Measurements from ENCODE around the gene CAMK1D.

Gene CAMK1D

DNA sequence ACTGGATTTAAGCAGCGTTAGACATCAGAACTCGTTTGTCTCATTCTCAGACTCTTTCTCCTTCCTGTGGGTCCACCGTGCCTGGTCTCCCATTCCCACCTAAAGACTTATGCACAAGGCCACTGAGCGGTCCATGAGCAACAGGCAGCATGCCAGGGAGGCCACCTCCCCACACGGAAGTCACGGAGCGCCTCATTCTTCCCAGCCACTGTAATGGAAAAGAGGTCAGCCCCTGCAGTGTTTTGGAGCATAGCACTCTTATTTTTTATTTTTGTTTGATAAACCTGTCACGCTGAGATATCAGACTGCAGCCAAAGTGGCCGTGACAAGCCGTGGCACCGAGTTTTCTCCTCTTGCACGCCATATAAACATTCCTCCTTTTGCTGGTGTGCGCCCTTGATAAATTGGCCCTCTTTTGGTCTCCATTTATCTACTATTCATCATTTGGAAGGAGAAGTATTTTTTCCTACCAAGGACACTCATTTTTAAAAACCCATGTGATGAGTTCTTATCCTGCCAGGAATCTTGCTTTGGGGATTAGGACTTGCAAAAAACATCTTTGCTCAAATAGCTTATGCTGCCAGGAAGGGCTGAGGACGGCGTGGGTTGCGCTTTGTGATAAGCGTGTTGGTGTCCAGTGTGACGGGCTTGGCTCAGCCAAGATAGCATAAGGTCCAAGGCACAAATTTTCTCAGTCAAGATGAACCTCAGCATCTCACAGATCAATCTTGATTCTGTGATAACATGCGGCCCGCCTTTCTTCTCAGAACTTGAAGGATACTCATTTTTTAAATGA is 446.2 kb downstream of the CAMK1D start:
- TF ChIP-seq, protein P1, sequence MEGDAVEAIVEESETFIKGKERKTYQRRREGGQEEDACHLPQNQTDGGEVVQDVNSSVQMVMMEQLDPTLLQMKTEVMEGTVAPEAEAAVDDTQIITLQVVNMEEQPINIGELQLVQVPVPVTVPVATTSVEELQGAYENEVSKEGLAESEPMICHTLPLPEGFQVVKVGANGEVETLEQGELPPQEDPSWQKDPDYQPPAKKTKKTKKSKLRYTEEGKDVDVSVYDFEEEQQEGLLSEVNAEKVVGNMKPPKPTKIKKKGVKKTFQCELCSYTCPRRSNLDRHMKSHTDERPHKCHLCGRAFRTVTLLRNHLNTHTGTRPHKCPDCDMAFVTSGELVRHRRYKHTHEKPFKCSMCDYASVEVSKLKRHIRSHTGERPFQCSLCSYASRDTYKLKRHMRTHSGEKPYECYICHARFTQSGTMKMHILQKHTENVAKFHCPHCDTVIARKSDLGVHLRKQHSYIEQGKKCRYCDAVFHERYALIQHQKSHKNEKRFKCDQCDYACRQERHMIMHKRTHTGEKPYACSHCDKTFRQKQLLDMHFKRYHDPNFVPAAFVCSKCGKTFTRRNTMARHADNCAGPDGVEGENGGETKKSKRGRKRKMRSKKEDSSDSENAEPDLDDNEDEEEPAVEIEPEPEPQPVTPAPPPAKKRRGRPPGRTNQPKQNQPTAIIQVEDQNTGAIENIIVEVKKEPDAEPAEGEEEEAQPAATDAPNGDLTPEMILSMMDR (IDR thresholded peaks at IDR 0.05; ENCODE audit: control insufficient read depth, extremely low read depth, insufficient read depth): no peak
- H3K4me3 ChIP-seq (ENCODE audit: low read depth, low read length): no peak overlapping the region
- DNase-seq (ENCODE audit: low read depth): no peak

DNA sequence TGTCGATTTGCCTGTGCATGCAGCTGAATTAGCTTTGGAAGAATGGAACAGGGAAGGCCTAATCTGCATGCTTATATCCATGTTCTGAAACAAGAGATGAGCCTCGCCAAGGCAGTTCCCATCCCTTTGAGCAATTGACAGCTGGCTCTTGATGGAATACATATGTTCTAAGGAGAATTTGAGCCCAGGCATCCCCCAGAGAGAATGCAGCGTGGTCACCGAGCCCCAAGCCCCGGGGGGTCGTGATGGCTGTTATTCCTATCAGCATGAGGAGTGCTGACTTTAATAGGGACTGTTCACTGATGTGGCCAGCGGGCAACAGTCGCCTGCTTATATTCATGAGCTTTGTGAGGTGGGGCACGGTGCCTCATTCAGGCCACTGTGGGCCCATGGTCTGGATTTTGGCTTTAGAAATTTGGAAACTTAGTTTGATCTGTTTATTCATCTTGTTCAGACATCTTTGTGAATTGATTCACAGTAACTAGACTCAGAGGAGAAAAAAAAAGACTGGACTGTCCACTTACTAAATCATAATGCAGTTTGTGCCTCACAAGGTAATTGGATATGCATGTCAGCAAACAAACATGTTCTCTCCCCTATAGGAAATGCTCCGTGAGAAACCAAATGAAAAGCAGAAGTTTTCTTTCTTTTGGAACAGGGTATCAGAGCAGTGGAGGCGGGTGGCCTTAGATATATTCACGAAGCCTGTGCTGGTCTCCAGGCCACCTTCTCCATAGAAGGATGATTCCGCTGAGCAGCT is 447.2 kb downstream of the CAMK1D start:
- no peak overlapping the region for H3K4me3 ChIP-seq (ENCODE audit: low read depth, low read length)
- TF ChIP-seq, protein P1 (IDR thresholded peaks at IDR 0.05; ENCODE audit: control insufficient read depth, extremely low read depth, insufficient read depth): no peak
- DNase-seq (ENCODE audit: low read depth): no peak

DNA sequence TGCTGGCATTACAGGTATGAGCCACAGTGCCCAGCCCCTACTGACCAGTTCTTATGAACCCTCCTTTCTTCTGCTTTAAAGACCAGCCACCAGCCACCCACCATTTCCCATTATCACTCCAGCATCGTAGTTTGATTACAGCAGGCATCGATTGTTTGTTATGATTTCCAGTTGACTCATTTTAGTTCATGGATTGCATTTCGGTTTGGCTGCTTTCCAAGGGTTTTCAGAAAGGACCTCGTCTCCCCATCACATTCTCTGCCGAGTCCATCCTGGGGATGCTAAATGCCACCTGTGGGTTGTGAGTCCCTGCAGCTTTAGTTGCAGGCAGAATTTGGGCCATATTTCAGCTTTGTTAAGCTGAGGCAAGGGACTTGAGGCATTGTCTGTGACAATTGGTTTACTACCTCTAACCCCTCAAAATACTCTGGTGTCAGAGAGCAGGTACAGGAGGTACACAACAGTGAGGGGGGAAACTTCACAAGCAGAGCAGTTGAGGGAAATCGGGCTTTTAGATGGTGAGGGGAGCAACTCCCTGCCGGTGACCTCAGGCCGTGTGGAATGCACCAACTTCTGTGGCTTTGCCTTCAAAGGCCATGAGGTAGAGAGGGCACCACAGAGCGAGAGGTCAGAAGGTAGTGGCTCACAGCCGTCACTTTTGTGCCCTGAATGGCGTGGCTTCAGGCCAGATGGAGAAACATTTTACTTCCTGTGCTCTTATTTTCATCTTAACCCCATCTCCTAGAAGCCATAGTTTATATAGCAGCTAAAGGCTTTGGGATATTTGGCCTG is 448.3 kb downstream of the CAMK1D start:
- no peak for DNase-seq (ENCODE audit: low read depth)
- TF ChIP-seq, protein P1 (IDR thresholded peaks at IDR 0.05; ENCODE audit: control insufficient read depth, extremely low read depth, insufficient read depth): no peak
- H3K4me3 ChIP-seq (ENCODE audit: low read depth, low read length): no peak overlapping the region

- no peak for DNase-seq (ENCODE audit: low read depth)
- H3K4me3 ChIP-seq (ENCODE audit: low read depth, low read length): no peak overlapping the region
- TF ChIP-seq, protein P1 (IDR thresholded peaks at IDR 0.05; ENCODE audit: control insufficient read depth, extremely low read depth, insufficient read depth): no peak
Observed at GRCh38 chr10:12799144-12799543, 449.8 kb downstream of the CAMK1D start.

DNA sequence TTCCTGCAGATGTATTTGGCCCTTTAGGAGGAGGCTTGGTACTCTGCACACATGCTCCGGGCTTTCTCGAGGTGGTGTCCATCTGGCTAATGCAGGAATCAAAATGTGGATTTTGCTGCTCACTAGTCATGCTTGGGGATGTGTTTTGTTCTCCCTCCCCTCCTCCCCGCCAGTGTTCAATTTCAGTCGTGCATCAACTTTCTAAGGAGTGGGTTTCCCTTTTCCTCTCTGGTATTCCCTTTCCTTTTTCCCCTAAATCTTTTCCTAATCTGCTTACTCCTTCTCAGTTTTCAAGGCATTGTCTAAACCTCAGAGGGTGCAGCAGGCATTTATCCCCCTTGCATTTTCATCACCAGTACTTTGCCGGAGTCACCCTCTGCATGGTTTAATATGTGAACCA is 450.4 kb downstream of the CAMK1D start:
- TF ChIP-seq, protein P1 (IDR thresholded peaks at IDR 0.05; ENCODE audit: control insufficient read depth, extremely low read depth, insufficient read depth): no peak
- H3K4me3 ChIP-seq (ENCODE audit: low read depth, low read length): no peak overlapping the region
- no peak for DNase-seq (ENCODE audit: low read depth)

DNA sequence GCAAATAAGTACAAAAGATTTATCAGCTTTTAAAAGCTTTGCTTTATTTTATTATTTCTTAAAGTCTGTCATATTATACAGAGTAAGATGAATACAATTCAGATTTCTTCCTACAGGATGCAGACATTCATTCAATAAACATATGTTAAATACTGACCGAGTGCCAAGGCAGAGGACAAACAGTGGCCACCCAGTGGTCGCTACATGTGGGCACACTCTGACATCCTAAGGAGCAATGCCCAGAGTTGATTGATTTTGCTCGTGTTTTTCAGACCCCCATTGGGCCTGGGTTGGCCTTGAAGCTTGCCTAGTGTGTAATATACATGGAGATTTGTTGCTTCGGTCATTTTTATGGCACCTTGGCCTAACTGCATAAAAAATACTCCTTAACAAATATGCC is 451.0 kb downstream of the CAMK1D start:
- H3K4me3 ChIP-seq (ENCODE audit: low read depth, low read length): no peak overlapping the region
- DNase-seq (ENCODE audit: low read depth): no peak
- TF ChIP-seq, protein P1 (IDR thresholded peaks at IDR 0.05; ENCODE audit: control insufficient read depth, extremely low read depth, insufficient read depth): 0 out of 2 replicates have a peak, but pooled peaks have one; percentile 32
